GM23338 (cell line): Measurements from ENCODE around the gene EML2. TPM values are rescaled to one million over a fixed set of nuclear protein-coding genes. Genes with fewer than 3 reads are reported as not detected.

Experiments
- ATAC-seq: fragments of 200-7000 bp; cut with Tn5 transposase; 3 replicates; pipeline ENCODE4 v1.9.1; 2020
- DNase-seq: peaks from one replicate; pipeline ENCODE4 v3.0.0-alpha.2; 2015; ENCODE audit warnings: low spot score
- H2AFZ ChIP-seq: fragments of 200-600 bp; sonication (generic); 2 replicates; pipeline ENCODE4 v1.8.0; 2016; ENCODE audit warnings: antibody characterized with exemption, mild to moderate bottlenecking, moderate library complexity
- H3F3A ChIP-seq: fragments of 200-600 bp; sonication (generic); replicated peaks from 2 replicates; pipeline ENCODE4 v1.8.0; 2017; ENCODE audit warnings: antibody characterized with exemption, mixed run types, low read depth
- H3K27ac ChIP-seq: fragments of 200-600 bp; sonication (generic); 2 replicates; pipeline ENCODE4 v1.6.1; 2016; ENCODE audit warnings: low read depth
- H3K27me3 ChIP-seq: fragments of 200-600 bp; sonication (generic); 2 replicates; pipeline ENCODE4 v1.8.0; 2016; ENCODE audit warnings: mild to moderate bottlenecking, mixed run types, moderate library complexity; ENCODE audit not compliant: insufficient read depth
- H3K36me3 ChIP-seq: fragments of 200-600 bp; sonication (generic); 2 replicates; pipeline ENCODE4 v1.8.0; 2016; ENCODE audit warnings: mild to moderate bottlenecking; ENCODE audit not compliant: insufficient read depth
- H3K4me1 ChIP-seq: fragments of 200-600 bp; sonication (generic); 2 replicates; pipeline ENCODE4 v1.8.0; 2016; ENCODE audit warnings: mild to moderate bottlenecking, moderate library complexity; ENCODE audit not compliant: insufficient read depth
- H3K4me2 ChIP-seq: fragments of 200-600 bp; sonication (generic); 2 replicates; pipeline ENCODE4 v1.7.1; 2017; ENCODE audit warnings: mixed run types
- H3K4me3 ChIP-seq: fragments of 200-600 bp; sonication (generic); 2 replicates; pipeline ENCODE4 v1.6.1; 2016; ENCODE audit warnings: mixed run types
- H3K79me2 ChIP-seq: fragments of 200-600 bp; sonication (generic); replicated peaks from 2 replicates; pipeline ENCODE4 v1.8.0; 2017; ENCODE audit warnings: mild to moderate bottlenecking; ENCODE audit not compliant: insufficient read depth
- H3K9me2 ChIP-seq: fragments of 200-600 bp; sonication (generic); 2 replicates; pipeline ENCODE4 v1.8.0; 2017; ENCODE audit not compliant: insufficient read depth
- H4K20me1 ChIP-seq: fragments of 200-600 bp; sonication (generic); replicated peaks from 2 replicates; pipeline ENCODE4 v1.8.0; 2017; ENCODE audit warnings: mild to moderate bottlenecking; ENCODE audit not compliant: insufficient read depth
- H3K27ac Mint-ChIP-seq: 2 replicates; pipeline ENCODE4 v1.8.0; 2020; ENCODE audit warnings: inconsistent platforms, mild to moderate bottlenecking, moderate library complexity, mixed read lengths
- H3K27me3 Mint-ChIP-seq: 3 replicates; pipeline ENCODE4 v1.8.0; 2022; ENCODE audit warnings: low read depth, mild to moderate bottlenecking, moderate library complexity, mixed read lengths, inconsistent platforms; ENCODE audit not compliant: insufficient read depth, poor library complexity
- H3K36me3 Mint-ChIP-seq: 3 replicates; pipeline ENCODE4 v1.8.0; 2021; ENCODE audit warnings: low read depth, mild to moderate bottlenecking, inconsistent platforms, moderate library complexity, mixed read lengths
- H3K4me1 Mint-ChIP-seq: 3 replicates; pipeline ENCODE4 v1.8.0; 2020; ENCODE audit warnings: mild to moderate bottlenecking, inconsistent platforms, mixed read lengths
- H3K4me3 Mint-ChIP-seq: 3 replicates; pipeline ENCODE4 v1.8.0; 2021; ENCODE audit warnings: moderate library complexity, mild to moderate bottlenecking, inconsistent platforms, mixed read lengths
- H3K9me3 Mint-ChIP-seq: 3 replicates; pipeline ENCODE4 v1.8.0; 2020; ENCODE audit warnings: moderate library complexity, mild to moderate bottlenecking, inconsistent platforms, mixed read lengths
- CREB1 ChIP-seq: fragments of 250-450 bp; sonication (Bioruptor Pico); IDR thresholded peaks from 2 replicates; pipeline ENCODE4 v1.5.0; 2020; ENCODE audit warnings: low read depth, mild to moderate bottlenecking, moderate library complexity
- EZH2 ChIP-seq: fragments of 200-600 bp; sonication (generic); IDR thresholded peaks from one replicate; pipeline ENCODE4 v1.8.0; 2017; ENCODE audit warnings: antibody characterized with exemption, mild to moderate bottlenecking, low read depth; ENCODE audit not compliant: unreplicated experiment
- NANOG ChIP-seq: IDR thresholded peaks from 2 replicates; pipeline ENCODE4 v1.6.1; 2016; ENCODE audit warnings: antibody characterized with exemption, borderline replicate concordance
- POLR2AphosphoS5 ChIP-seq: IDR thresholded peaks from 2 replicates; pipeline ENCODE4 v1.6.1; 2016; ENCODE audit warnings: antibody characterized with exemption, low read depth
- ZNF331 ChIP-seq: fragments of 250-450 bp; sonication (Bioruptor Pico); IDR thresholded peaks from 2 replicates; pipeline ENCODE4 v1.5.0; 2020; ENCODE audit warnings: low read depth, mild to moderate bottlenecking, moderate library complexity
- polyA plus RNA-seq: library from polyadenylated mRNA; unstranded; fragments of >200 nt; fragmentation: Nextera tagmentation; extraction: Ambion mirVana; gene quantifications from 2 replicates; pipeline ENCODE4 v1.2.1, GENCODE V29; 2016
- total RNA-seq: library from RNA; depleted of rRNA; stranded (reverse); fragments of >200 nt; shearing (Covaris generic); gene quantifications from 2 replicates; pipeline ENCODE4 v1.2.3, GENCODE V29; 2014
- TF ChIP-seq, protein P1 (sequence below), 2 experiments: fragments of 200-600 bp in 1 of 2; sonication (generic) in 1 of 2; conservative IDR thresholded peaks; 2 replicates each; pipeline versions ENCODE4 v1.5.1 to v1.6.1; 2016 to 2017; ENCODE audit warnings: antibody characterized with exemption in 2 of 2, low read depth in 2 of 2, mild to moderate bottlenecking in 2 of 2, moderate library complexity in 1 of 2
- TF ChIP-seq, protein P2 (sequence below): IDR thresholded peaks from one replicate; pipeline ENCODE4 v1.6.1; 2018; ENCODE audit warnings: antibody characterized with exemption; ENCODE audit not compliant: unreplicated experiment

Gene EML2
- total and polyA plus RNA-seq, 2 experiments from 2014 or later, result 7.1 to 33.9 TPM

DNA sequence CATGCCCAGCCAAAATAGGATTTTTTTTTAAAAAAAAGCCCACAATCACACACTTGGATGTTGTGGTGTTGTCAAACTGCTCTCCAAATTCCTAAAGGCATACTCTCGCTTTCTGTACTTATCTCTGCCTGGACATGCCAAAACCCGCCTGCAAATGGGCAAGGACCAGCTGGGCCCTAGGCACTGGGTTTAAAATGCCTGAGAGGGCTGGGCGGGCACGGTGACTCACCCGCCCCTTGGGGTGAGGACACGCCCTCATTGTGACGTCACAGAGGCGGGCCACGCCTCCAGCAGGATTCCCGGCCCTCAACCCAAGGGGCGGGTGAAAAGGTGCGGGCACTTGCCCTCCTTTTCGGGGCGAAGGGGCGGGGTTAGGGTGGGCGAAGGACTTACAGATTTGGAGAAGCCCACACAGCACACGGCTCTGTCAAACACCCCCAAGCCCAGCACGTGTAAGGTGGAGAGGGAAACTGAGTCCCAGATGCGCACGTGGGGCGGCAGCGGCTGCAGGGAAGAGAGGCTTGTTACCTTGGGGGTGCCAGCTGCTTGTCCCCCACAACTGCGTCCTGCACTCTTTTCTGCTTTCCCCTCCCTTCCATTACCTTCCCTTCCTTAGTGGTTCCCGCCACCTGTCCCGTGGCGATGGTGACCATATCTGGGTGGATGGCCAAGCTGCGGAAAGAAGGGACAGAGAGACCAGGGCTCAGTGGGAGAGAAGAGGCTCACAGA lies 6.6 kb downstream of the EML2 start:
- peak overlapping the region; percentile 84; the same call in 1 of the 2 replicates for H3K27ac ChIP-seq
- peak; percentile 87 for ATAC-seq
- Mint-ChIP-seq H3K36me3 (peaks cover 4% of the 10 kb centered on the region; the same call in 1 of the 3 replicates), H3K27ac (peak overlapping the region; percentile 91), H3K27me3 (peaks cover 21% of the 10 kb centered on the region), H3K9me3 (no peaks in the 10 kb centered on the region), H3K4me3 (peak overlapping the region; percentile 61), H3K4me1 (peaks cover 22% of the 10 kb centered on the region)
- no peaks in the 10 kb centered on the region for H3K9me2 ChIP-seq
- H3K4me3 ChIP-seq, result peak overlapping the region; percentile 65
- H4K20me1 ChIP-seq, result no peaks in the 10 kb centered on the region
- TF ChIP-seq EZH2, result no peak
- 0 out of 2 replicates have a peak, but pooled peaks have one; percentile 35 for TF ChIP-seq POLR2AphosphoS5
- TF ChIP-seq, protein P1, sequence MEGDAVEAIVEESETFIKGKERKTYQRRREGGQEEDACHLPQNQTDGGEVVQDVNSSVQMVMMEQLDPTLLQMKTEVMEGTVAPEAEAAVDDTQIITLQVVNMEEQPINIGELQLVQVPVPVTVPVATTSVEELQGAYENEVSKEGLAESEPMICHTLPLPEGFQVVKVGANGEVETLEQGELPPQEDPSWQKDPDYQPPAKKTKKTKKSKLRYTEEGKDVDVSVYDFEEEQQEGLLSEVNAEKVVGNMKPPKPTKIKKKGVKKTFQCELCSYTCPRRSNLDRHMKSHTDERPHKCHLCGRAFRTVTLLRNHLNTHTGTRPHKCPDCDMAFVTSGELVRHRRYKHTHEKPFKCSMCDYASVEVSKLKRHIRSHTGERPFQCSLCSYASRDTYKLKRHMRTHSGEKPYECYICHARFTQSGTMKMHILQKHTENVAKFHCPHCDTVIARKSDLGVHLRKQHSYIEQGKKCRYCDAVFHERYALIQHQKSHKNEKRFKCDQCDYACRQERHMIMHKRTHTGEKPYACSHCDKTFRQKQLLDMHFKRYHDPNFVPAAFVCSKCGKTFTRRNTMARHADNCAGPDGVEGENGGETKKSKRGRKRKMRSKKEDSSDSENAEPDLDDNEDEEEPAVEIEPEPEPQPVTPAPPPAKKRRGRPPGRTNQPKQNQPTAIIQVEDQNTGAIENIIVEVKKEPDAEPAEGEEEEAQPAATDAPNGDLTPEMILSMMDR (conservative IDR thresholded peaks at IDR 0.05; ENCODE audit: low read depth in 2 of 2), result no peak
- TF ChIP-seq CREB1 (CRISPR knock-in tag), result peak; percentile 99
- peak overlapping the region; percentile 90; the same call in 1 of the 2 replicates for H2AFZ ChIP-seq
- H3K79me2 ChIP-seq, result no peaks in the 10 kb centered on the region
- peaks cover 7% of the 10 kb centered on the region; the same call in 1 of the 2 replicates for H3F3A ChIP-seq
- no peaks in the 10 kb centered on the region for H3K27me3 ChIP-seq
- H3K4me2 ChIP-seq, result peak overlapping the region; percentile 90
- no peaks in the 10 kb centered on the region for H3K36me3 ChIP-seq
- peak; percentile 93 for DNase-seq
- H3K4me1 ChIP-seq, result peaks cover 5% of the 10 kb centered on the region

DNA sequence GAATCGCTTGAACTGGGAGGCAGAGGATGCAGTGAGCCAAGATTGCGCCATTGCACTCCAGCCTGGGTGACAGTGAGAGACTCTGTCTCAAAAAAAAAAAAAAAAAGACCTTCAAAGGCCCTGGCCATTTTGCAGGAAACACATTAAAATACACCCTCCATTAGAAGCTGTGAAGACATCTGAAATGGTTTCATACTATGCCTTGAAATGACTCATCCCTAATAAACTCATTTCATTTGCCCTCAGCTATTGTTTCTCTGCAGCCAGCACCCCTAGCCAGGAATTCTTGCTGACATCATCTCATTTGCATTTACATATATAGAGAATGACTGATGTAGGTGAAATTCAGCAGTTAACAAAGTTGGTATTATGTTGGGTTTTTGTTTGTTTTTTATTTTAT lies 8.7 kb downstream of the EML2 start:
- Histone ChIP-seq H3K79me2 (no peaks in the 10 kb centered on the region), H3K4me2 (no peak overlapping the region), H3K4me1 (peaks cover 5% of the 10 kb centered on the region), H3K36me3 (no peaks in the 10 kb centered on the region), H3K27ac (peak overlapping the region; percentile 83; the same call in 1 of the 2 replicates), H4K20me1 (no peaks in the 10 kb centered on the region), H3K4me3 (no peak overlapping the region), H3K27me3 (no peaks in the 10 kb centered on the region), H2AFZ (no peak overlapping the region), H3F3A (peaks cover 7% of the 10 kb centered on the region; the same call in 1 of the 2 replicates), H3K9me2 (no peaks in the 10 kb centered on the region)
- H3K36me3 Mint-ChIP-seq, result peaks cover 5% of the 10 kb centered on the region; the same call in 2 of the 3 replicates
- DNase-seq (peak; percentile 71), ATAC-seq (no peak; the same call in 2 of the 3 replicates)
- no peaks in the 10 kb centered on the region for H3K9me3 Mint-ChIP-seq
- H3K4me3 Mint-ChIP-seq, result no peak overlapping the region
- H3K27ac Mint-ChIP-seq, result no peak overlapping the region; the same call in 1 of the 2 replicates
- H3K4me1 Mint-ChIP-seq, result peaks cover 22% of the 10 kb centered on the region
- H3K27me3 Mint-ChIP-seq, result peaks cover 16% of the 10 kb centered on the region
- no peak for TF ChIP-seq NANOG
- TF ChIP-seq, protein P2, sequence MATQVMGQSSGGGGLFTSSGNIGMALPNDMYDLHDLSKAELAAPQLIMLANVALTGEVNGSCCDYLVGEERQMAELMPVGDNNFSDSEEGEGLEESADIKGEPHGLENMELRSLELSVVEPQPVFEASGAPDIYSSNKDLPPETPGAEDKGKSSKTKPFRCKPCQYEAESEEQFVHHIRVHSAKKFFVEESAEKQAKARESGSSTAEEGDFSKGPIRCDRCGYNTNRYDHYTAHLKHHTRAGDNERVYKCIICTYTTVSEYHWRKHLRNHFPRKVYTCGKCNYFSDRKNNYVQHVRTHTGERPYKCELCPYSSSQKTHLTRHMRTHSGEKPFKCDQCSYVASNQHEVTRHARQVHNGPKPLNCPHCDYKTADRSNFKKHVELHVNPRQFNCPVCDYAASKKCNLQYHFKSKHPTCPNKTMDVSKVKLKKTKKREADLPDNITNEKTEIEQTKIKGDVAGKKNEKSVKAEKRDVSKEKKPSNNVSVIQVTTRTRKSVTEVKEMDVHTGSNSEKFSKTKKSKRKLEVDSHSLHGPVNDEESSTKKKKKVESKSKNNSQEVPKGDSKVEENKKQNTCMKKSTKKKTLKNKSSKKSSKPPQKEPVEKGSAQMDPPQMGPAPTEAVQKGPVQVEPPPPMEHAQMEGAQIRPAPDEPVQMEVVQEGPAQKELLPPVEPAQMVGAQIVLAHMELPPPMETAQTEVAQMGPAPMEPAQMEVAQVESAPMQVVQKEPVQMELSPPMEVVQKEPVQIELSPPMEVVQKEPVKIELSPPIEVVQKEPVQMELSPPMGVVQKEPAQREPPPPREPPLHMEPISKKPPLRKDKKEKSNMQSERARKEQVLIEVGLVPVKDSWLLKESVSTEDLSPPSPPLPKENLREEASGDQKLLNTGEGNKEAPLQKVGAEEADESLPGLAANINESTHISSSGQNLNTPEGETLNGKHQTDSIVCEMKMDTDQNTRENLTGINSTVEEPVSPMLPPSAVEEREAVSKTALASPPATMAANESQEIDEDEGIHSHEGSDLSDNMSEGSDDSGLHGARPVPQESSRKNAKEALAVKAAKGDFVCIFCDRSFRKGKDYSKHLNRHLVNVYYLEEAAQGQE, result no peak
- no peak for TF ChIP-seq CREB1 (CRISPR knock-in tag)
- no peak for TF ChIP-seq ZNF331 (CRISPR knock-in tag)
- no peak for TF ChIP-seq POLR2AphosphoS5
- TF ChIP-seq, protein P1 (conservative IDR thresholded peaks at IDR 0.05; ENCODE audit: low read depth in 2 of 2), result no peak
